Measurements from ENCODE around the gene RTN4IP1.
A peak's percentile ranks its signal among the peaks of the same experiment; 100 is the strongest.

The RTN4IP1 gene

DNA sequence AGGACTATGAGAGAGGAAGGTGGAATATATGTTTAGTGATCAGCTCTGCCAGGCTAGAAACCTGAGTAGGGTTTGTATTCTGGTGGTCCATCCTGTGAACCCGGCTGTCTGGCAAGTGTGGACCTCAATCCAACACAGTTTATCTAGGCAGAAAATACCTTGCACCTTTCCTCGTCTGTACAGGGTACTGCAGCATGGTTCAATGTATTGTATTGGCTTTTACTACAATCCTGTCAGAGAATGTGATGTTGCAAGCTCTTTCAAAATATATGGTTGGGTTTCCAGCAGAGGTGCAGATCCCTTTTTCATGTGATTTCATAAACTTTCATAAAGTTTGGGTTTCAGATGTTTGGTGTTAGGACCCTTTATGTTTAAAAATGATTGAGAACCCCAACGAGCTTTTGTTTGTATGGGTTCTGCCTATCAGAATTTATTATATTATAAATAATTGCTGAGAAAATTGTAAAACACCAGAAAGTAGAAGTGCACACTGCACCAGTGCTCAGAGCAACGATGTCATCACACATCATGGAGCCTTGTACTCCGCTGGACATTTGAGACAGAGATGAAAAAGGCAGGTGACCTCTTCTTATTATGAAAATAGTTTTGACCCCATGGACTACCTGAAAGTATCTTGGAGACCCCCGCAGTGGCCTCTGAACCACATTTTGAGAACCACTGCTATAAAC, 106.6 kb downstream of the RTN4IP1 start:
- H3K9me2 ChIP-seq (replicated peaks; ENCODE audit: low read depth, low read length) = no peaks in the 10 kb centered on the region
- peaks cover 12% of the 10 kb centered on the region for H3K36me3 ChIP-seq (ENCODE audit: insufficient read depth, low read length)
- H4K20me1 ChIP-seq (ENCODE audit: insufficient read depth, low read length, poor library complexity, severe bottlenecking) = peaks cover 9% of the 10 kb centered on the region
- peaks cover 36% of the 10 kb centered on the region for H3K79me2 ChIP-seq (ENCODE audit: insufficient read depth, low read length)
- no peaks in the 10 kb centered on the region for H3K27me3 ChIP-seq (ENCODE audit: insufficient read depth, low read length, poor library complexity, severe bottlenecking)
- H3K4me1 ChIP-seq (ENCODE audit: insufficient read depth, low read length, poor library complexity, severe bottlenecking) = peaks cover 66% of the 10 kb centered on the region
- no peaks in the 10 kb centered on the region for H3K9me3 ChIP-seq (ENCODE audit: insufficient read depth, low read depth, low read length)
- TF ChIP-seq, protein P1, sequence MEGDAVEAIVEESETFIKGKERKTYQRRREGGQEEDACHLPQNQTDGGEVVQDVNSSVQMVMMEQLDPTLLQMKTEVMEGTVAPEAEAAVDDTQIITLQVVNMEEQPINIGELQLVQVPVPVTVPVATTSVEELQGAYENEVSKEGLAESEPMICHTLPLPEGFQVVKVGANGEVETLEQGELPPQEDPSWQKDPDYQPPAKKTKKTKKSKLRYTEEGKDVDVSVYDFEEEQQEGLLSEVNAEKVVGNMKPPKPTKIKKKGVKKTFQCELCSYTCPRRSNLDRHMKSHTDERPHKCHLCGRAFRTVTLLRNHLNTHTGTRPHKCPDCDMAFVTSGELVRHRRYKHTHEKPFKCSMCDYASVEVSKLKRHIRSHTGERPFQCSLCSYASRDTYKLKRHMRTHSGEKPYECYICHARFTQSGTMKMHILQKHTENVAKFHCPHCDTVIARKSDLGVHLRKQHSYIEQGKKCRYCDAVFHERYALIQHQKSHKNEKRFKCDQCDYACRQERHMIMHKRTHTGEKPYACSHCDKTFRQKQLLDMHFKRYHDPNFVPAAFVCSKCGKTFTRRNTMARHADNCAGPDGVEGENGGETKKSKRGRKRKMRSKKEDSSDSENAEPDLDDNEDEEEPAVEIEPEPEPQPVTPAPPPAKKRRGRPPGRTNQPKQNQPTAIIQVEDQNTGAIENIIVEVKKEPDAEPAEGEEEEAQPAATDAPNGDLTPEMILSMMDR (conservative IDR thresholded peaks at IDR 0.05; ENCODE audit: low read length) = no peak
- TF ChIP-seq EZH2phosphoT487 (IDR thresholded peaks at IDR 0.05; ENCODE audit: borderline replicate concordance) = no peak
- H3K9ac ChIP-seq (ENCODE audit: low read depth, low read length, poor library complexity, severe bottlenecking) = no peak overlapping the region
- no peak overlapping the region for H2AFZ ChIP-seq (ENCODE audit: low read length)
- peak overlapping the region; percentile 73 for H3K4me3 ChIP-seq (ENCODE audit: low read length, poor library complexity, severe bottlenecking)
- H3F3A ChIP-seq (ENCODE audit: low read depth) = peaks cover 15% of the 10 kb centered on the region
- peak overlapping the region; percentile 92 for H3K4me2 ChIP-seq (ENCODE audit: low read depth, low read length, poor library complexity, severe bottlenecking)
